GM08714 (cell line): ENCODE measurements around the gene SPACA4.

Source experiments
- H3K4me3 ChIP-seq: fragments of 200-500 bp; sonication (Bioruptor generic); 2 replicates; pipeline ENCODE4 v1.5.1; 2014; ENCODE audit warnings: mild to moderate bottlenecking, low read length, inconsistent platforms
- ZNF274 ChIP-seq: IDR thresholded peaks from 2 replicates; pipeline ENCODE4 v1.6.1; 2012; ENCODE audit warnings: mild to moderate bottlenecking, low read depth, low read length

SPACA4 gene

DNA sequence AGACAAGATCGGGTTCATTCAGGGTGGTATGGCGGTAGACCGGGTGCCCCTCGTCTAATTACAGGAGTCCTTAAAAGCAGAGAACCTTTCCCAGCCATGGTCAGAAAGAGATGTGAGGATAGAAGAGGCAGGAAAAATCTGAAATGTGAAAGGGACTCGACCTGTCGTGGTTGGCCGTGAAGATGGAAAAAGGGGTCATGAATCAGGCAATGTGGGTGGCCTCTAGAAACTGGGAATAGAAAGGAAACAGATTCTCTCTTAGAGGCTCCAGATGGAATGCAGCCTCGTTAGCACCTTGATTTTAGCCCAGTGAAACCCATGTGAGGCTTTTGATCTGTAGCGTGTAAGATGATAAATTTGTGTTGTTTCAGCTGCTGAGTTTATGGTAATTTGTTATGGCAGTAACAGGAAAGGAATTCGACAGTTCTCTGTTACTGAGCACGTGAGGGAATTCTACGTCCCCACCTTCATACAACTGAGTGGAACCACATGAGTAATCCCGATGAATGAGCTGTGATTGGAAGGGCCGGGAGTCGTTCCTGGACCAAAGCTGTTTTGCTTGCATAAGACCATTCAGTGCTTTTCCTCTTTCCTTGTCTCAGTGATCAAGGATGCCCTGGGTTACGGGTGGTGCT is 50.4 kb downstream of the SPACA4 start:
- no peak overlapping the region for H3K4me3 ChIP-seq
- TF ChIP-seq ZNF274, result no peak
